ENCODE measurements around the gene PAK4. TPM values are rescaled to one million over a fixed set of nuclear protein-coding genes. Genes with fewer than 3 reads are reported as not detected.
A peak's percentile ranks its signal among the peaks of the same experiment; 100 is the strongest.

The PAK4 gene
- polyA plus RNA-seq, 1 experiment: 10.4 TPM

GRCh38 chr19:39126312-39127187 is 964 bp downstream of the PAK4 start:
- ChIA-PET POLR2A (no interaction called here), CTCF (interaction anchor here (0.6 to 1.2 kb wide), 6 partner anchors 10 to 724 kb away, joined by 3 to 6 read pairs (median 3); partner anchors contain the start of genes FAM98C and SAMD4B)
- H3K4me3 ChIP-seq (ENCODE audit: low read depth, low read length): peak overlapping the region; percentile 89
- H3K9me3 ChIP-seq (ENCODE audit: control insufficient read depth, insufficient read depth, low read length): no peaks in the 10 kb centered on the region
- no peaks in the 10 kb centered on the region for H3K27me3 ChIP-seq (ENCODE audit: control insufficient read depth, insufficient read depth, low read length)
- no peak for DNase-seq (ENCODE audit: low read depth, low spot score)
- no peak for TF ChIP-seq CTCF (IDR thresholded peaks at IDR 0.05; ENCODE audit: low read depth, low read length)
- H3K27ac ChIP-seq (ENCODE audit: low read depth, low read length): no peak overlapping the region

DNA sequence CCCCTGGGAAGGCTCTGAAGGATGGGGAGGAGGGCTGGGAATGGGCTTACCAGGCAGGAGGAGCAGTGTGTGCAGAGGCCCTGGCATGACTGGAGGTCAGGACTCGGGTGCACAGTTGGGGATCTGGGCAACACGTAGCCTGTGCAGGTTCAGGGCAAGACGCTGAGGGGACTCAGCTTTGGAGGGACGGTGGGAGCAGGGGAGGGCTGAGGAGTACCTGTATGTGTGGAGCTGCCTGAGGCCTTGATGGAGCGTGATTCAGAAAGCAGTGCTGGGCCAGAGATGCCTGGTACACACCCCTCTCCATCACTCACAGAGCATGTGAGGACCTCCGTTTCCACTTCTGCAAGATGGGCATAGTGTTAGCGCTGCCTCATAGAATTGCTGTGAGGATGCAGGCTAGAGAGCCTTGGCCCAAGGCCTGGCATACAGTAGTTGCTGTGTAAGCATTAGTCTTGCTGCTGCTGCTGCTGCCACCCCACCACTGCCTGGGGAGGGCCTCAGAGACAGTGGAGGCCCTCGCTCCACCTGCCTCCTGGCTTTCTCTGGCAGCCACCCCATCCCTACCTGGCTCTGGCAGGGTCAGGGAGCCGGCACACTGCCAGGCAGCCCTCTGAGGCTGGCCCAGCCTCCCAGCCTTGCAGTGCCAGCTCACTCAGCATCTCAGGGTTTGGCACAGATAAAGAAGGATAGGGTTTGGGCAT is 2.4 kb downstream of the PAK4 start:
- no peak for DNase-seq (ENCODE audit: low read depth, low spot score)
- no peak for TF ChIP-seq CTCF (IDR thresholded peaks at IDR 0.05; ENCODE audit: low read depth, low read length)
- Histone ChIP-seq H3K4me3 (ENCODE audit: low read depth, low read length) (no peak overlapping the region), H3K27me3 (ENCODE audit: control insufficient read depth, insufficient read depth, low read length) (no peaks in the 10 kb centered on the region), H3K9me3 (ENCODE audit: control insufficient read depth, insufficient read depth, low read length) (no peaks in the 10 kb centered on the region), H3K27ac (ENCODE audit: low read depth, low read length) (no peak overlapping the region)
- CTCF ChIA-PET: no interaction called here
- POLR2A ChIA-PET: no interaction called here

DNA sequence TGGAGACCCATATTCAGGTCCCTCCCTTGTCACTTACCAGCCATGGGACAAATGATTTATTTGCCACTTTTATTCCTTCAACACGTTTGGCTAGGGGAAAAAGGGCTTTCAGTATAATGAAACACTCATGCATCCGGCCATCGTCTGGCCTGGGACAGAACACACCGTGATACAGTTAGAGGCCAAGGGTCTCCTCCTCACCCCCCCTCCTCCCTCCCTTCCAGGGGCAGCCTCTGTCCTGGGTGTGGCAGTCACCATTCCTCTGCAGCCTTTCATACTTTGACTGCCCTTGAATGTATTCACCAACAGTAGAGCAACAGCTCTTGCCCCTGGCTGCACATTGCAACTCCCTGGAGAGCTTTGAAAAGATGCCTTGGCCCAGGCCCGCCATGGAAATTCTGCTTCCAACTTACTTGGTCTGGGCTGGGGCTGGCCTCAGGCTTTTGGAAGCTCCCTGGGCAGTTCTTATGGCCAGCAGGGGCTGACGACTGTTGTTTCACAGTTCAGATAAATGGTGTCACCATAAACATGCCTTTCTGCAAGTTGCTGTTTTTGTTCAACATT is 3.0 kb downstream of the PAK4 start:
- DNase-seq (ENCODE audit: low read depth, low spot score): no peak
- H3K27me3 ChIP-seq (ENCODE audit: control insufficient read depth, insufficient read depth, low read length): no peaks in the 10 kb centered on the region
- no peak for TF ChIP-seq CTCF (IDR thresholded peaks at IDR 0.05; ENCODE audit: low read depth, low read length)
- ChIA-PET POLR2A (no interaction called here), CTCF (no interaction called here)
- H3K4me3 ChIP-seq (ENCODE audit: low read depth, low read length): no peak overlapping the region
- no peaks in the 10 kb centered on the region for H3K9me3 ChIP-seq (ENCODE audit: control insufficient read depth, insufficient read depth, low read length)
- H3K27ac ChIP-seq (ENCODE audit: low read depth, low read length): no peak overlapping the region

DNA sequence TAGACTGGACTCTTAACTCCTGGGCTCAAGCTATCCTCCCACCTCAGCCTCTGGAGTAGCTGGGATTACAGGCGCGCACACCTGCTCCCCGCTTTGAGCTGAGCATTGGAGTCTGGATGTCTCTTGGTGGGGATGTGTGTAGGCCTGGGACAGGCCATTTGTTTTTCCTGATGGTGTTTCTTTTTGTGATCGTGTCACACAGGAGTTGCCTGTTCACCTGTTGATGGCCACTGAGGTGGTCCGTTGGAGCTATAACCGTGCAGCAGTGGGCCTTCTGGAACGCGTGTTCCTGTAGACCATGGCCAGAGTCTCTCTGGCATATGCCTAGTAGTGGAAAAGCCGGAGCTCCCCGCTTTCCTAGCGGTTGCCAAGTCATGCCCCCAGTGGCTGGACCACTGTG is 3.5 kb downstream of the PAK4 start:
- no peaks in the 10 kb centered on the region for H3K27me3 ChIP-seq (ENCODE audit: control insufficient read depth, insufficient read depth, low read length)
- TF ChIP-seq CTCF (IDR thresholded peaks at IDR 0.05; ENCODE audit: low read depth, low read length): no peak
- H3K9me3 ChIP-seq (ENCODE audit: control insufficient read depth, insufficient read depth, low read length): no peaks in the 10 kb centered on the region
- CTCF ChIA-PET: no interaction called here
- no peak overlapping the region for H3K27ac ChIP-seq (ENCODE audit: low read depth, low read length)
- POLR2A ChIA-PET: no interaction called here
- no peak overlapping the region for H3K4me3 ChIP-seq (ENCODE audit: low read depth, low read length)
- no peak for DNase-seq (ENCODE audit: low read depth, low spot score)

Measured in AG04450 (cell line).